Fibroblast of gingiva (primary cell): ENCODE results near the gene PSMD4.
"Not testable (repeated sequence)": the region's sequence is repeated elsewhere in the genome, so short reads cannot be mapped to it uniquely, and the experiment has no call there.

Experiments
- DNase-seq: peaks from one replicate; pipeline ENCODE4 v3.0.0-alpha.2; 2011; ENCODE audit warnings: low read depth

Gene PSMD4

GRCh38 chr1:151273924-151274466 is 19.5 kb downstream of the PSMD4 start:
- DNase-seq: no peak

DNA sequence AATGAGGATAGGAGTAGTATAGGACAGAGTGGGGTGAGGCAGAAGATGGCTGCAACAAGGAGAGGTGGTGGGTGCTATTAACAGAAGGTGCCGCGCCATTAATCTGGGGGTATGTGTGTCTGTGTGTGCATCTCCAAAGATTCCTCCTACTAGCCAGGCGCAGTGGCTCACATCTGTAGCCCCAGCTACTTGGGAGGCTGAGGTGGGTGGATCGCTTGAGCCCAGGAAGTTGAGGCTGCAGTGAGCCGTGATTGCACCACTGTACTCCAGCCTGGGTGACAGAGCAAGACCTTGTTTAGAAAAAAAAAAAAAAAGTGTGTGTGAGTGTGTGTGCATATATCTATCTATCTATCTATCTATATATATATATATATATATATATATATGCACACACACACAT is 20.8 kb downstream of the PSMD4 start:
- DNase-seq: not testable (repeated sequence)

- DNase-seq: no peak
Observed at GRCh38 chr1:151277249-151277648, 22.7 kb downstream of the PSMD4 start.

GRCh38 chr1:151281225-151281968 is 26.9 kb downstream of the PSMD4 start:
- peak; percentile 99 for DNase-seq

DNA sequence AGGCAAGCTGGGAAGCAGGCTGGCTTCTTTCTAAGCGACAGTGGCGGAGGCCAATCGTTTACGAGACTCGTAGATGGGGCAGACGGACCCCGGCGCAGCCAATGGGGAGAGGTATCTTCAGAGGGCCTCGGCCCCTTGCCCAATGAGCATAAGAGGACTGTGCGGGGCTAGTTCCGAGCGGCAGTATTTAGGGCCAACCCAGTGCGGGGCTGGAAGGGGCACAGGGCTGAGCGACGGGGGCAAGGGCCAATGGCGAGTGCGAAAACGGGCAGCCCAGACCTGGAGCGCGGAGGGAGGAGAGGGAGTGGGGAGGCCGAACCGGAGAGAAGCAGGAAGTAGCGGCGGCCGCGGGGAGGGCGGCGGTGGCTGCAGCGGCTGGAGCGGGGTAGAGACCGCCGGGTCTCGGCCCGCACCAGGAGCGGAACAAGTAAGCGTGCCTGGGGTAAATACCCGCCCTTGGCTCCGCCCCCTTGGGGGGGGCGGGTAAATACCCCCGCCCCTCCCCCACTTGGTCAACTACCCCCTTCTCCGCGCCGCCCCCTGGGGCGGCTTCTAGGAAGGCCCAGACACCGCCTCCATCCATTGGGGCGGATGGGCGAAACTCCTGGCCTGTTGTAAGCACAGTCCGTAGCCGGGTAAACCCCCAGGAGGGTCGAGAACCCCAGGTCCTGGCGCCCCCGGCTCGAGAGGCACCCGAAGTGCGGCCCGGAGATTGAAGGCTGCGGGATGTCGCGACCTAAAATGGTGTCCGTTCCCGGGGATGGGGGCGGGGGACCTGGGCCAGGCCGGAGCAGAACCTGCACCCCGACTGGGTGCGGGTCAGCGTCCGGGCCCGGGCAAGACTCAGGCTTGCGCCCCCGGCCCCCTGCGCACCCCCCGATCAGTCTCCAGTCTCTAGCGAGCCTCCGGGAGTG is 27.7 kb downstream of the PSMD4 start, which contains the start of gene ZNF687:
ZNF687 (plus strand) TSS at position 331 of the 914 bp plus-strand sequence. CDS start 3,993 bp downstream, outside the sequence.
- peak; percentile 100 for DNase-seq

GRCh38 chr1:151282883-151283725 is 28.6 kb downstream of the PSMD4 start:
- no peak for DNase-seq

DNA sequence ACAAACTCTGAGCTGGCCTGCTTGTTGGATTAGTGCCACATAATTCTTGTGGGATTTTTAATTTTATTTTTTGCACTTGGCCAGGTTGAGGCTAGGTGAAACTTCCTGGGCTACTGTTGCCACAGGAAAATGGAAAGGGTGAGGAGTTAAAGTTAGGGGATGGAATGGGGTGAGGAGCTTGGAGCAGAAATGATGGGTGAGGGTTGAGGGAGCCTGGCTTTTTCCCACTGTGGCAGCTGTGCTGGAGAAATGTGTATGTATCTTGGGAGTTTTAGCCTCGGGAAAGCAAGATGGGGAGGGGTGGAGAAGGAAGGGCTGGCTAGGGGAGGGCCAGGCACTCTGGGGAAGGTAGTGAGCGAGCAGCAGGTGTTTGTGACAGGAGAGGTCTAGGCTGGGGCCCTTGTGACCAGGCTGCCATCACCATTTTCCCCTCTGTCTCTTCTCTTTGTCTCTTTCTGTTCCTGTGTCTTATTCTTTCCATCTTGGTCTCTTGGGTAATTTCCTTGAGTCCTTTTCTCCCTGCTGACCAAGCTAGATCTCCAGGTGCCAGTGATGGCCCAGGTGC is 29.6 kb downstream of the PSMD4 start:
- no peak for DNase-seq

- no peak for DNase-seq
Observed at GRCh38 chr1:151286619-151287340, 32.2 kb downstream of the PSMD4 start.

- no peak for DNase-seq
Observed at GRCh38 chr1:151287341-151287699, 32.8 kb downstream of the PSMD4 start.

GRCh38 chr1:151287767-151288500 is 33.4 kb downstream of the PSMD4 start:
- no peak for DNase-seq

- DNase-seq: no peak
Observed at GRCh38 chr1:151288502-151288901, 34.0 kb downstream of the PSMD4 start.

DNA sequence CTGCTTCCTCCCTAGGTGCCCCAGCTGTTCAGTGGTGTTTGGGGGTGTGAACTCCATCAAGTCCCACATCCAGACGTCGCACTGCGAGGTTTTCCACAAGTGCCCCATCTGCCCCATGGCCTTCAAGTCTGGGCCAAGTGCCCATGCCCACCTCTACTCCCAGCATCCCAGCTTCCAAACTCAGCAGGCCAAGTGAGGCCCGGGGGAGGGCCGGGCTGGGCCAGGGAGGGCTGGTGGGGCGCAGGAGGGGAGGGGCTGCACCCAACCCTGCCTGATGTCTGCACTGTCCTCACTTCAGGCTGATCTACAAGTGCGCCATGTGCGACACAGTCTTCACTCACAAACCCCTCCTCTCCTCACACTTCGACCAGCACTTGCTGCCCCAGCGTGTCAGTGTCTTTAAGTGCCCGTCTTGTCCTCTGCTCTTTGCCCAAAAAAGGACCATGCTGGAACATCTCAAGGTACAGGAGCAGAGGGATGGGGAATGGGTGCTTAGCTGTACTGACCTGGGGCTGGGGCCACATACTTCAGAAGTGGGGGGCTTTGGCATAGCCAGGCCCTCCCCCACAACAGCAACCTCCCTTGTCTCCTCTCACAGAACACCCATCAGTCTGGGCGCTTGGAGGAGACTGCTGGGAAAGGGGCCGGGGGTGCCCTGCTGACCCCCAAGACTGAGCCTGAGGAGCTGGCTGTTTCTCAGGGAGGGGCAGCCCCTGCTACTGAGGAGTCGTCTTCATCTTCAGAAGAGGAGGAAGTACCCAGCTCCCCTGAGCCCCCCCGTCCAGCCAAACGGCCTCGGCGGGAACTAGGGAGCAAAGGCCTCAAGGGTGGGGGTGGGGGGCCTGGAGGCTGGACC is 34.8 kb downstream of the PSMD4 start:
- no peak for DNase-seq

DNA sequence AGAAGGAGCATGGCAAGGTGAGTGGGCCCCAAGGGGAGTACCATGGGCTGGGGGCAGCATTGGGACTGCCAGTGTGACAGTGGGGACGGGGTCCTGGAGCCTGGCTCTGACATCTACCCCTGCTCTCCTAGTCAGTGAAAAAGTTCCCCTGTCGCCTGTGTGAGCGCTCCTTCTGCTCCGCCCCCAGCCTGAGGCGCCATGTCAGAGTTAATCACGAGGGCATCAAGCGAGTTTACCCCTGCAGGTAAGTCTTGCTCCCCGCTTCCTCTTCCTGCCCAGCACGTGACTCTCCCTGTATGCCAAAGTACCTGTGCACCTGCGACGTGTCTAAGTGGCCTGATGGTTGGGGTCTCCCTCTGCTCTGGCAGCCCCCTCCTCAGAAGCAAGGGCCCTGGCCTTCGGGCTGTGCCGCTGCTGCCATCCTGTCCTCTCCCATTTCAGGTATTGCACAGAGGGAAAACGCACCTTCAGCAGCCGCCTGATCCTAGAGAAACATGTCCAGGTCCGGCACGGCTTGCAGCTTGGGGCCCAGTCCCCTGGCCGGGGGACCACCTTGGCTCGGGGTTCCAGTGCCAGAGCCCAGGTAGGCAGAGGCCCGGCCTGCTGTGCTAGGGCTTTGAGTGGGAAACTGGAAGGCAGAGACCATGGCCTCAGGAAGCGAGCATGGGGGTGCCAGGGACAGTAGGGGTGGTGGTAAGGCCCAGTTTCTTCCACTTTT is 35.6 kb downstream of the PSMD4 start:
- no peak for DNase-seq

- DNase-seq: no peak
Observed at GRCh38 chr1:151290709-151291303, 36.3 kb downstream of the PSMD4 start.

GRCh38 chr1:151292207-151293030 is 37.9 kb downstream of the PSMD4 start:
- no peak for DNase-seq

DNA sequence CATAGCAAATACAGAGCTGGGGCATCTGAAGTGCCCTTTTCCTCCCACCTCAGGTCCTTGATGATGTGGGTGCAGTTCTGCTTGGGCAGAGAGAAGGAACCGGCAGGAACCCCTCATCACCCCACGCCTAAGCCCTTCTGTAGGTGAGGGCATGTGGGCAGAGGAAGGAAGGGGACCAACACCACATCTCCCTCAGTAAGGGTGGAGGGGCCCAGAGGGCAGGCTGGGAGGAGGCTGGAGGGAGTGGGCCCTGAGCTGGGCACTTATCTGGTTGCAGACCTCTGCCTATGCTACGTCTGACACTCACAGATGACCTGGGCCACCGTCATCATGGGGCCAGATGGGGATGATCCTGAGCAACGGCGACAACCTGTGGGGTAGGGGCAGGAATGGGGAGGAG is 38.6 kb downstream of the PSMD4 start:
- DNase-seq: no peak
